IPS-NIHi7 (cell line): Measurements from ENCODE around the gene PROCA1.
A peak's percentile ranks its signal among the peaks of the same experiment; 100 is the strongest.
"Not testable (repeated sequence)": the region's sequence is repeated elsewhere in the genome, so short reads cannot be mapped to it uniquely, and the experiment has no call there.

ENCODE experiments used
- DNase-seq: peaks from one replicate; pipeline ENCODE4 v3.0.0; 2012; ENCODE audit warnings: mixed read lengths; ENCODE audit errors: extremely low spot score

PROCA1 gene

GRCh38 chr17:28744104-28744971 is 32.6 kb upstream of the PROCA1 start:
- DNase-seq = peak; percentile 74

- DNase-seq = peak; percentile 75
Observed at GRCh38 chr17:28743243-28744103, 31.8 kb upstream of the PROCA1 start, which contains the start of gene TRAF4. TRAF4 (plus strand) TSS chr17:28744011; CDS start chr17:28744113, 102 bp downstream.

DNA sequence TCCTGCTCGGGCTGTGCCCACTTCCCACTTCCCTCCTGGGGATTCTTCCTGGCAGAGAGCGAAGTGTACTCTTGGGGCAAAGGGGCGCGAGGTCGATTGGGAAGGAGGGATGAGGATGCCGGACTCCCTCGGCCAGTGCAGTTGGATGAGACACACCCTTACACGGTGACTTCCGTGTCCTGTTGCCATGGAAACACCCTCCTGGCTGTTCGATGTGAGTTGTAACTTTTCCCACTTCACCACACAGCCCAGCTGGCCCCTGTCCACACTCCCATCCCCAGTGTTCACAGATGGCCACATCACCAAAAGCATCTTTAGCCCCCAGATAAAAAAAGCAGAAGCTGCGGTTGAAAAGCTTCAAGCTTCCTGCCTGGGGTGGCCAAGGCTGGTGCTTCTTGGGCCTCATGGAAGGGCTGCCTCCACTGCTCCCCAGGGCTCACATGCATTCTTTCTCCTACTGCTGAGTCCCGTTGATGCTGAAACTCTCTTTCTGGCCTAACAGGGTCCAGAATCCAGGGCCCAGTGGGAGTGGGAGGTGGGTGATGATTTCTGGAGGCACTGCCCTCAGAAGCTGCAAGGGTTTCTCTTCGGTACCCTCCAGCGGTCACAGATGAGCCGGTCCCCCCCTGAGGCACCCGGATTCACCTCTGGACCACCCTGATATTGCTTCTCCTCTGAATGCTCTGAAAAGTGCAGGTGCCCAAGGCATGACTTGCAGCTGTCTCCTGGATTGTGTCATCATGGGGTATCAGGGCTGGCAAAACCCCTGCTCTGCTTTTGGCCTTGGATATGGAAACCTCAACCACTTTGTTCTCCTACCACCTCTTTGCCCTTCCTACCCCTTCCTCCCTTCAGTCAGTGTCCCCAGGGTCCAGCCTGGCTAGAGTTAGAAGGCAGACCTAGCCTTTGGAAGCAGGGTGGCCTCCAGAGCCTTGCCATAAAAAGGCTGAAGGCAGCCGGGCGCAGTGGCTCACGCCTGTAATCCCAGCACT is 30.0 kb upstream of the PROCA1 start:
- DNase-seq = no peak

DNA sequence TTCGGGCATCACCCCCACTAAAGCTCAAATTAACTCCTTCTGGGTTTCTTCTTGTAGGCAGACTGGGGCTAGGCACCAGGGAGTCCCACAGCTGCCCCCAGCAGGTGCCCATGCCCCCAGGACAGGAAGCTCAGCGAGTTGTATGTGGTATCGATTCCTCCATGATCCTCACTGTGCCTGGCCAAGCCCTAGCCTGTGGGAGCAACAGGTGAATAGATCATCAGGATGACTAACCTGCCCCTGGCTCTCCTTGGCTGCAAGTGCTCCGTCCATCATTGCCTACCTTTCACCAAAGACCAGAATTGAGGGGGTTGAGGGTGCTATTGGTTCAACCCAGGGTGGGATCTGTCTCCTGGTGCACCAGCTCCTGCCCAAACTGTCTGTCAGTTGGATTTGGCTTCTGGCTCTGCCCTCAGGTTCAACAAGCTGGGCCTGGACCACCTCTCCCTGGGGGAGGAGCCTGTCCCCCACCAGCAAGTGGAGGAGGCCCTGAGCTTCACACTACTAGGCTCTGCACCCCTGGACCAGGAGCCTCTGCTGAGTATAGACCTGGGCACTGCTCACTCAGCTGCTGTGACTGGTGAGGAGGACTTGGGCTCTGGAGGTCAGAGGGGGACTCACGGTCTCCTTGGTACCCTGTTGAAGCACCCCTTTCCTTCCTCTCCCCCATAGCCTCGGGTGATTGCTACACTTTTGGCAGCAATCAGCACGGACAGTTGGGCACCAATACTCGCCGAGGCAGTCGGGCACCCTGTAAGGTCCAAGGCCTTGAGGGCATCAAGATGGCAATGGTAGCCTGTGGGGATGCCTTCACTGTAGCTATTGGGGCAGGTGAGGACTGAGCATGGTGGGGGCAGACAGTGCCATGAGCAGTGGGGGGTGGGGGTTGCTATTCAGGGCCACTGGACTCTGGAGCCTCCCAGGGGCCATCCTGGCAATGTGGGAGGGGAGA is 29.0 kb upstream of the PROCA1 start:
- DNase-seq = no peak

GRCh38 chr17:28738680-28739384 is 27.1 kb upstream of the PROCA1 start:
- no peak for DNase-seq

GRCh38 chr17:28737770-28738679 is 26.3 kb upstream of the PROCA1 start:
- DNase-seq = no peak

GRCh38 chr17:28737316-28737715 is 25.6 kb upstream of the PROCA1 start:
- no peak for DNase-seq

- not testable (repeated sequence) for DNase-seq
Observed at GRCh38 chr17:28735913-28736769, 24.5 kb upstream of the PROCA1 start.

DNA sequence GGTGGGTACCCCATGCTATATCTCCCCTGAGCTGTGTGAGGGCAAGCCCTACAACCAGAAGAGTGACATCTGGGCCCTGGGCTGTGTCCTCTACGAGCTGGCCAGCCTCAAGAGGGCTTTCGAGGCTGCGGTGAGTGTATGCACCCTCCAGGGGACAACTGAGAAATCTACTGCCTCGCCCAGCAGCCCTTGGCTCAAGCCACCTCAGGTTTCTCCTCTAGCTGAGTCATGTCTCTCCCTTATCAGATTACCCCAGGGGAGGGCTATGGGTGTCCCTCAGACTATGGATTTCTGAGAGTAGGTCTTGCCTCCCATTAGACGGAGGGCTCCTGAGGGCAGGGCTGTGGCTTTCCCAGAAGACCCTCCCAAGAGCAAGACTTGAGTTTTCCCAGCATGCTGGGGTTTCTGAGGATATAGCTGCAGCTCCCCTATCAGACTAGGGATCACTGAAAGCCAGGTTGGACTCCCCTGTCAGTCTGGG is 23.6 kb upstream of the PROCA1 start:
- DNase-seq = no peak

GRCh38 chr17:28734712-28735241 is 23.1 kb upstream of the PROCA1 start:
- no peak for DNase-seq

DNA sequence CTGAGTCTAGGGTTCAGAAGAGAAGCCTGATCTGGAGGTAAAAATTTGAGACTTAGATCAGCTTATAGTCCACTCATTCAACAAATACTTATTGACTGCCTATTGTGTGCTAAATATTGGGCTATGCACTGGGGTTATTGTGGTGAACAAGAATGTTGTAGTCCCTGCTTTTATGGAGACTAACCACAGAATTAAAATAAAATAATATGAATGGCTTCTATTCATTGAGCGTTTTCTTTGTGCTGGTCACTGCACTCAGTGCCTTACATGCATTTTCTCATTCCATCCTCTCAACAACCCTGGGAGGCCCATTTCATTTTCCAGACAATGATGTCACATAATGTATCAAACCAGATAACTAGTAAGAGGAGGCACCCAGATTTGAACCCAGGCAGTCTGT is 21.7 kb upstream of the PROCA1 start:
- no peak for DNase-seq

- no peak for DNase-seq
Observed at GRCh38 chr17:28729950-28730330, 18.3 kb upstream of the PROCA1 start.

DNA sequence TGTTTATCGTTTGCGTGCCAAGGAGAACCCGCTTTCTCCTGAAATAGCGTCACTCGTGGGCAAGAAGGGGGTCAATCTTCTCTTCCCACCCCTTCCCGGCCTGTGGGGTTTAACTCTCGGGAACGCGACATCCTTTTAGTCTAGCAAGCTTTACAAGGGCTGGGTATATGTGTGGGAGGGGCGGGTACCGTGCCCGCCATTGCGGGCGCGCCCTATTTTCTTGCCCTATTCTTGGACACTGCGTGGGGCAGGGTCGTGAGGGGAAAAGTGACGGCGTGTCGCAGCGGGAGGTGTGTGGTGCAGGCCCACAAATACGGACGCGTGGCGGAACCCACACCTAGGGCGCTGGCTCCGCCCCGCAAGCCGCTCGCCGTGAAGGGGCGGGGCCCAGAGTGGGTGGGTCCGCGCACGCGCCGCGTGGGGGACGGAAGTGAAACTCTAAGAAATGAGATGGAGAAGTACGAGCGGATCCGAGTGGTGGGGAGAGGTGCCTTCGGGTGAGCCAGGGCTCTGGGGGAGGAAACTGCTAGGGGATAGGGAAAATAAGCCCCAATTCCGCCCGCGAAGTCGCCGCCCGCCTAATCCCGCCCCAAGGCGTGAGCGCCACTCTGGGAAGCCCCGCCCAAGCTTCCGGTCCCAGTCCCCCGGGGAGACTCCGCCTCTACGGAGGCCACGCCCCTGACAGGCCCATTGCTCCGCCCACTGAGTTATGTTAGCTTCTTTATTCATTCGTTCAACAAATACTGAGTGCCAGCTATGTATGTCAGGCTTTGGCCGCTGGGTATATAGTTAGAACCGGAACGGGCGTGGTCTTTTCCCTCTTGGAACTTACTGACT is 16.9 kb upstream of the PROCA1 start, which contains the start of gene NEK8:
TSS of gene NEK8 (plus strand) at position 425 of the 837 bp plus-strand sequence. CDS start at position 451, 26 bp downstream.
- peak; percentile 83 for DNase-seq

- DNase-seq = peak; percentile 75
Observed at GRCh38 chr17:28726627-28727491, 15.2 kb upstream of the PROCA1 start.

DNA sequence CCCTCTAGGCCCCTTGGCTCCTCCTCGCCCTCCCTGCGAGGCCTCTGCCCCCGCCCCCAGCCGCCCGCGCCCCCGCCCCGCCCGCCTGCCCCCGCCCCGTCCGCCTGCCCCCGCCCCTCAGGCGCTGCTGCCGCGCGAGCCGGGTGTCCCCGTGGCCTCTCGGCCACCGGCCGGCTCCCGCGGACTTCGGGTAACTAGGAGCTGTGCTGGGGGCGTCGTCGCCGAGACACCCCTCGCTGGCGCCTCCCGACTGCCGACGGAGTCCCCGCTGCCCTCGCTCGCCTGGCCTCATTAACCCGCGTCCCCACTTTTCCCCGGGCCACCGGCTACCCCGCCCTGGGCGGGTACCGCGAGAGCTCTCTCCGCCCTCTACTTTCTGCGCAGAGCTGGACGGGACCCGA is 14.5 kb upstream of the PROCA1 start, which contains the start of gene TLCD1:
TSS of gene TLCD1 (minus strand) at position 8 of the 401 bp plus-strand sequence. CDS start 136 bp downstream, outside the sequence.
- peak; percentile 72 for DNase-seq
